ENCODE measurements around the gene HMCES.

Gene HMCES

DNA sequence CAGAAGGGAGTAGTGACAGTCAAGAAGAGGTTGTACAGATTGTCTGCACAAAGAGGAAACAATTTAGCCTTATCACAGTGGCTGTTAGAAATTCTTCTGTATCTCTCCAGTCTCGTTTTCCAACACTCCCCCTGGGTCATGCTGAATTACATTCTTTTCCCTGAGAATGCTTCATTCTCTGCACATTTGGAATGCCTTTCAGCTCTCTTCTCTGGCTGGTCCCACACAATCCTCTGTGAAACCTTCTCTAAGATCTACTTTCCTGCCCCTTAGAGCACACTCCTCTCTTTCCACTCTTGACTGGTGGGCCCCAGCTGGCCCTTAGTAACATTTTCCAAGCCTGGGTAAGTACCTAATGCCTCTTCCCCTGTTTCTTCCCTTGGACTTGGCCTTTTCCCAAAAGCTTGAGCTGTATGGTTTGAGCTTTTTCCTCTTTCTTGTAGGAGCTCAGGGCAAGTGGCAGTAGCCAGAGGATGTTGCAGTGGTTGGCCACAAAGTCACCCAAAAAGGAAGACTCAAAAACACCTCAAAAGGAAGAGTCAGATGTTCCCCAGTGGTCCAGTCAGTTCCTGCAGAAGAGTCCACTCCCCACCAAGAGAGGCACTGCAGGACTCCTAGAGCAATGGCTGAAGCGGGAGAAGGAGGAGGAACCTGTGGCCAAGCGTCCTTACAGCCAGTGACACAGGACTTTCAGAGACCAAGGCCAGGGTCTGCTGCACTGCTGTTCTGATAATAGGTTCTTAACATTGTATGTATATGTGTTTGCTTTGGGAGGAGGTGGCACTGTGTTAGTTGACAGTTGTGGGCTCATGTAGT, 25.7 kb downstream of the HMCES start:
- TF ChIP-seq, protein P1, sequence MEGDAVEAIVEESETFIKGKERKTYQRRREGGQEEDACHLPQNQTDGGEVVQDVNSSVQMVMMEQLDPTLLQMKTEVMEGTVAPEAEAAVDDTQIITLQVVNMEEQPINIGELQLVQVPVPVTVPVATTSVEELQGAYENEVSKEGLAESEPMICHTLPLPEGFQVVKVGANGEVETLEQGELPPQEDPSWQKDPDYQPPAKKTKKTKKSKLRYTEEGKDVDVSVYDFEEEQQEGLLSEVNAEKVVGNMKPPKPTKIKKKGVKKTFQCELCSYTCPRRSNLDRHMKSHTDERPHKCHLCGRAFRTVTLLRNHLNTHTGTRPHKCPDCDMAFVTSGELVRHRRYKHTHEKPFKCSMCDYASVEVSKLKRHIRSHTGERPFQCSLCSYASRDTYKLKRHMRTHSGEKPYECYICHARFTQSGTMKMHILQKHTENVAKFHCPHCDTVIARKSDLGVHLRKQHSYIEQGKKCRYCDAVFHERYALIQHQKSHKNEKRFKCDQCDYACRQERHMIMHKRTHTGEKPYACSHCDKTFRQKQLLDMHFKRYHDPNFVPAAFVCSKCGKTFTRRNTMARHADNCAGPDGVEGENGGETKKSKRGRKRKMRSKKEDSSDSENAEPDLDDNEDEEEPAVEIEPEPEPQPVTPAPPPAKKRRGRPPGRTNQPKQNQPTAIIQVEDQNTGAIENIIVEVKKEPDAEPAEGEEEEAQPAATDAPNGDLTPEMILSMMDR (conservative IDR thresholded peaks at IDR 0.05; ENCODE audit: low read depth, low read length) = no peak
- H3K4me3 ChIP-seq (ENCODE audit: low read depth, low read length) = no peak overlapping the region
- peak; percentile 33 for DNase-seq (ENCODE audit: low read depth)

DNA sequence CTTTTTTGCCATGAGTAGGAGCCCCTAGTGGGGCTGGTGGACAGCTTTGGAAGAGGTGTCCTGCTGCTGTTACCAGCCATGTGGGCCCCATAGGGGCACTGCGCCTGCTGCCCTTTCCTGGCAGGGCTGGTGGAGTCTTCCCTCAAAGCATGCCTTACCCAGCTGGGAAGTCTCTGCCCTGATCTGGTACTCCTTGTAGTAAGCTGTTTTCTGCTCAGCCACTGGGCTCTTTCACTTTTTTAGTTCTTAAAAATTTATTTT, 26.2 kb downstream of the HMCES start:
- TF ChIP-seq, protein P1 (conservative IDR thresholded peaks at IDR 0.05; ENCODE audit: low read depth, low read length) = no peak
- DNase-seq (ENCODE audit: low read depth) = no peak
- no peak overlapping the region for H3K4me3 ChIP-seq (ENCODE audit: low read depth, low read length)

DNA sequence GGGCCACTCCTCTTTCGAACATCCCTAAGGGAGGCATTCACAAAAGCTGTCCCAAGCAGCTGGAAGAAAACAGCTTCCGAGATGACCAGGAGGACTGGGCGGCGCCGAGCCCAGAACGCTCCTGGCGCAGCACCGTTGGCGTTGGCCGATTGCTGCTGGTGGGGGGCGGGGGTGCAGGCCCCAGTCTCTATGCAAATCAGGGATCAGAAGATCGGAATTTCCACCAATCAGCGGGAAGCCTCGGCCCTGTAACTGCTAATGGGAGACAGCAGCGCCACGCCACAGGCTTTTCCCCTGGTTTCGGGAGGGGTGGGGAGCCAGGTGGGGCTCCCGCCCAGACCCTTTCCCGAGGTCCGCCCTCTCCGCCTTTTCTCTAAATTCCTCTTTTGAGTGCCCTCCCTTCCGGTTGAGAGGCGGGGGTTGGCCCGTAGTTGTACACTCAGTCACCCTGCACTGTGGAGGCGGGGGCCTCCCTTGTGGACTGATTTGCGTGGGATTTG, 27.0 kb downstream of the HMCES start:
- H3K4me3 ChIP-seq (ENCODE audit: low read depth, low read length) = peak overlapping the region; percentile 57
- TF ChIP-seq, protein P1 (conservative IDR thresholded peaks at IDR 0.05; ENCODE audit: low read depth, low read length) = no peak
- peak; percentile 89 for DNase-seq (ENCODE audit: low read depth)

DNA sequence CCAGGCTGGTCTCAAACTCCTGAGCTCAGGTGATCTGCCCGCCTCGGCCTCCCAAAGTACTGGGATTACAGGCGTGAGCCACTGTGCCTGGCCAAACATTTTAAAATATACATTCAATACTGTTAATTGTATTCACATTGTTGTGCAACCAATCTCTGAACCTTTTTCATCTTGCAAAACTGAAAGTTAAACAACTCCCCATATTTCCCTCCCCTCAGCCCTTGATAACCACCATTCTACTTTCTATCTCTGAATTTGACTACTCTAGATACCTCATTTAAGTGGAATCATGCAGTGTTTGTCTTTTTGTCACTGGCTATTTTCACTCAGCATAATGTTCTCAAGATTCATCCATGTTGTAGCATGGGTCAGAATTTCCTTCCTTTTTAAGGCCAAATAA, 30.0 kb downstream of the HMCES start:
- no peak for DNase-seq (ENCODE audit: low read depth)
- no peak overlapping the region for H3K4me3 ChIP-seq (ENCODE audit: low read depth, low read length)
- TF ChIP-seq, protein P1 (conservative IDR thresholded peaks at IDR 0.05; ENCODE audit: low read depth, low read length) = no peak

DNA sequence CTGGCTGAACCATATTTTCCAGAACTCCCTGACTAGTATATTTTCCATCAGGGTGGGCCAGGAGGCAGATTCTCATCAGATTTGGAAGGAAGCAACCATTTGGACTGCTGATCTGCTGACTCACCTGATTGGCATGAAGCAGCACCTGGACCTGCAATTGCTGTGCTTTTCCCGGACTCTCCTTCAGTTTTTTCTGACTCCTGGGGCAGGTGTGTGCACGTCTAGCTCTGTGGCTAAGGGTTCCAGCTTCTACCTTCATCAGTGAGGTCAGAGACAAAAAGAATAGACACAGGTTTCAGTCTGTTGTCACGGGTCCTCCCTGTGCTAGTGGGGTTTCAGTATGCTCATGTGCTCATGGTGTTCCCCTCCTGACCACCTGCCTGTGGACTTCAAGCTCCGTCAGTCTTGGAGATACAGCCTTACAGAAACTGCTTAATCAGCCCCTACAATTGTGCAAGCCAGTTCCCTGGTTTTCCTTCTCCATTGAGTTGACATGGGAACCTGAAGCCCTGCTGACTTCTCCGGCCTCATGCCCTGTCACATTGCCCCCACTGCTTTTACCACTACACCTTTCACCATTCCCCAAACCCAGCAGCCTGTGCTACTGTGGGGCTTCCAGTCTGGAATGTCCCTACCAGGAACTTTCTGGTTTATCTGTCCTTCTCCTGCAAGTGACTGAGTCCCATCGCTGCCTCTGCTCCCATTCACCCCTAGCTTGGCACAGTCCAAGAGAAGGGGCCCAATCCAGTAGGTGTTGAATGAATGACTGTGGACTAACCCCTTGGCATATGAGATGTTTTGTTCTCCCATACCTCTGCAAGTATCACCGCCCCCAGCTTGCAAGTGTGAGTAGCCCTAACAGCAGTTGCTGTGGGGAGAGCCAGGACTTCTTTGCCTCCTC, 31.7 kb downstream of the HMCES start:
- H3K4me3 ChIP-seq (ENCODE audit: low read depth, low read length) = no peak overlapping the region
- DNase-seq (ENCODE audit: low read depth) = no peak
- TF ChIP-seq, protein P1 (conservative IDR thresholded peaks at IDR 0.05; ENCODE audit: low read depth, low read length) = no peak

DNA sequence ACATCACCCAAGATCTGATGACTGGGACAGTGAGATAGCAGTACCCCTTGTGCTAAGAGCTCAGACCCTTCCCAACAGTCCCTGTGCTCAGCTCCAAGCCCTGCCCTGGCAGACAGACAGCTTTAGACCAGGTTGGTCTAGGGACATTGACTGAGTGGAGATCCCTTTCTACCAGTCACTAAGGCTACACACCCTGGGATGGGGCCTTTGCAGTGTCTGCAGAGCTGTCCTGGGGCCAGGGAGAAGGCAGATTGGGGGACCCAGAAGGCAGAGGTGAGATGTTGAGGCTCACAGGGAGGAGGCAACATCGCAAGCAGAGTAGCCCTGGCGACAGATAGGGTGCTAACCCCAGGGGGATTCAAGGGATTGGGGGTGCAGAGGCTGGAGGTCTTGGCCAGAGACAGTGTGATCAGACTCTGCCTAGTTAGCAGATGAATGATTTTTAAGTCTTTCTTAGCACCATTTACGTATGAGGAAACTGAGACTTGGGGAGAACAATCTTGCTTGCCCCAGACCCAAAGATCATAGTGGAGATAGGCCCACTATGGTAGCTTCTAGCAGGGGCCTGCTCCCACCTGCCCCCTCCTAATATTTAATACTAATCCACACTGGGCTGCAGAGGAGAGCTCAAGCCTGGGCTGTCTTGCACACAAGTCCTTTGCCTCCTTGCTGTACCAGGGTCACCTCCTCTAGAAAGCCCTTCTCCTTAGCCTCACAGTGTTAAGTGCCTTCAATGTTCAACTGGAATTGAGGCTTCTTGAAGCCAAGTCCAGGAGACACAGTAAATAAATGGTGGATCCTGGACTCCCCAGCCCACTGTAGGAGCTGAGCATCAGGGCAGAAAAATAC, 32.6 kb downstream of the HMCES start:
- no peak overlapping the region for H3K4me3 ChIP-seq (ENCODE audit: low read depth, low read length)
- no peak for DNase-seq (ENCODE audit: low read depth)
- TF ChIP-seq, protein P1 (conservative IDR thresholded peaks at IDR 0.05; ENCODE audit: low read depth, low read length) = no peak

Measured in choroid plexus epithelial cell (primary cell).